GM06990 (cell line): ENCODE measurements around the gene CD63.
A peak's percentile ranks its signal among the peaks of the same experiment; 100 is the strongest.

Experiments used
- DNase-seq: peaks from one replicate; pipeline ENCODE4 v3.0.0-alpha.2; 2011; ENCODE audit not compliant: insufficient read length; ENCODE audit errors: extremely low read depth
- H3K27me3 ChIP-seq: replicated peaks from 2 replicates; pipeline ENCODE4 v1.6.0; 2011; ENCODE audit warnings: low read length; ENCODE audit not compliant: control insufficient read depth, insufficient read depth
- H3K36me3 ChIP-seq: 2 replicates; pipeline ENCODE4 v1.5.1; 2011; ENCODE audit warnings: low read length; ENCODE audit not compliant: control insufficient read depth, insufficient read depth
- H3K4me3 ChIP-seq: replicated peaks from 2 replicates; pipeline ENCODE4 v1.5.1; 2011; ENCODE audit warnings: low read depth, mild to moderate bottlenecking, control low read depth, low read length
- TF ChIP-seq, protein P1 (sequence below): IDR thresholded peaks from 2 replicates; pipeline ENCODE4 v1.5.1; 2011; ENCODE audit warnings: low read length, control low read depth, mild to moderate bottlenecking, inconsistent platforms; ENCODE audit not compliant: insufficient read depth, poor library complexity, severe bottlenecking

CD63 gene

DNA sequence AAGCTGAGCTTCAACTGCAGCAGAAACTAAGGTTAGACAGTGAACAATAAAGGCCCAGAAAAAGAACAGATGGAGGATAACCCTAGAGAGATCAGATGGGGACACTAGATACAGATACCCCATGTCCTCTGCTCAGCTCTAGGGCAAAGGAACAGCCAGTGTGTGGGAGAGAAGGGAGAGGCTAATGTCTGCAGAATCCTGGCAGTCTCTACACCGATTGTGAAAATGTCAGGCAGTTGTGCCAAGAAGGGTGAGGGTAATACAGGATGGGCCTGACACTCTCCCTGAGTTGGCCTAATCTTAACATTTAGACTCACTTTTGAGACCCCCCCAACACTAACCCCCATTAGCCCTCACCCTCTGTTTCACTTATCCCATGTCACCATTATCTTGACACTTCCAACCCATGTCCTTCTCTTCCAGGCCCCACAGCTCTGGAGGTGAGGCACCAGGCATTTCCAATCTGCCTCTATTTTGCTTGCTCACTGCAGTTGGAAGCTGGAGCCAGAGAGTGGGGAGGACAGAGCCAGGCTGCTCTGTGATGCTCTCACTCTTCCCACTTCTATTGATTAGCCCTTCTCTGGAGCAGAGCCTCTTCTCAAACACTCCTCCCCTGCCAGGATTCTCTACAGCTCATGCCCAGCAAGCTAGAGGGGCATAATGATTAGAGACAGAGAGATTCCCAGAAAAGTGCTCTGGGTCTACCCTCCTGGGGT is 16.0 kb downstream of the CD63 start:
- Histone ChIP-seq H3K4me3 (no peak overlapping the region), H3K36me3 (no peaks in the 10 kb centered on the region), H3K27me3 (no peaks in the 10 kb centered on the region; the same call in 1 of the 2 replicates)
- DNase-seq: no peak
- TF ChIP-seq, protein P1, sequence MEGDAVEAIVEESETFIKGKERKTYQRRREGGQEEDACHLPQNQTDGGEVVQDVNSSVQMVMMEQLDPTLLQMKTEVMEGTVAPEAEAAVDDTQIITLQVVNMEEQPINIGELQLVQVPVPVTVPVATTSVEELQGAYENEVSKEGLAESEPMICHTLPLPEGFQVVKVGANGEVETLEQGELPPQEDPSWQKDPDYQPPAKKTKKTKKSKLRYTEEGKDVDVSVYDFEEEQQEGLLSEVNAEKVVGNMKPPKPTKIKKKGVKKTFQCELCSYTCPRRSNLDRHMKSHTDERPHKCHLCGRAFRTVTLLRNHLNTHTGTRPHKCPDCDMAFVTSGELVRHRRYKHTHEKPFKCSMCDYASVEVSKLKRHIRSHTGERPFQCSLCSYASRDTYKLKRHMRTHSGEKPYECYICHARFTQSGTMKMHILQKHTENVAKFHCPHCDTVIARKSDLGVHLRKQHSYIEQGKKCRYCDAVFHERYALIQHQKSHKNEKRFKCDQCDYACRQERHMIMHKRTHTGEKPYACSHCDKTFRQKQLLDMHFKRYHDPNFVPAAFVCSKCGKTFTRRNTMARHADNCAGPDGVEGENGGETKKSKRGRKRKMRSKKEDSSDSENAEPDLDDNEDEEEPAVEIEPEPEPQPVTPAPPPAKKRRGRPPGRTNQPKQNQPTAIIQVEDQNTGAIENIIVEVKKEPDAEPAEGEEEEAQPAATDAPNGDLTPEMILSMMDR: no peak

DNA sequence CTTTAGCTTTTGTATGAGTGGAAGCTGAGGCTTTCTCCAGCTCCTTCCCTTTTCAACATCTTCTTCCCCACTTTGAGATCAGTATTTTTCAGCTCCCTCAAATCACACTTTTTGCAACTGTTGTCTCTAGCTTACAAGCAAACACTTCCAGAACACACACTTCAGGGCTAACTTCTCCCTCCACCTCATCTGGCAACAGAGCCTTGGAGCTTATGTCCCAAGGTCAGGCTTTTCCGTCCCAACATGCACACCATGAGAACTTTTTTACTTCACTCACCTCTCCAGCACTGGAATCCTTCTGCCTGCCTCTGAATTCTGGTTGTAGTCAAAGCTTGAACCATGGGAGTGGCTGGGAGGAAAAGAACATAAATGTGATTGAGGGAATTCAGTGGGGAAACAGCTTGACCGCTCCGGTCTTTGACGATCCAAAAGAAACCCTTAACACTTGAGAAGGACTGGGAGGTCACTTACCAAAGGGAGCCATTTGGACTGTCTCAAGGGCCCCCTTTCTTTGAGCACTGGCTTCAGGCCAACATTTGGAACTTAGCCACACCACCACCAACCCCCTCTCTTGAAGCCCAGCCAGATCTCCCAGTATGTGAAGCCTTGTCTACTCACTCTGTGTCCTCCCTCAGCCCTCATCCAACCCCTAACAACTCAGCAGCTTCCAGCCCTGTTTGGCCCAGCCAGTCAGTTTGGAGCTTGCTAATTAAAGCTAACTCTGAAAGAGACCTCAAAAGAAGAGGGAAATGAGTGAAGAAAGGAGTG is 16.8 kb downstream of the CD63 start:
- no peak for DNase-seq
- TF ChIP-seq, protein P1: no peak

DNA sequence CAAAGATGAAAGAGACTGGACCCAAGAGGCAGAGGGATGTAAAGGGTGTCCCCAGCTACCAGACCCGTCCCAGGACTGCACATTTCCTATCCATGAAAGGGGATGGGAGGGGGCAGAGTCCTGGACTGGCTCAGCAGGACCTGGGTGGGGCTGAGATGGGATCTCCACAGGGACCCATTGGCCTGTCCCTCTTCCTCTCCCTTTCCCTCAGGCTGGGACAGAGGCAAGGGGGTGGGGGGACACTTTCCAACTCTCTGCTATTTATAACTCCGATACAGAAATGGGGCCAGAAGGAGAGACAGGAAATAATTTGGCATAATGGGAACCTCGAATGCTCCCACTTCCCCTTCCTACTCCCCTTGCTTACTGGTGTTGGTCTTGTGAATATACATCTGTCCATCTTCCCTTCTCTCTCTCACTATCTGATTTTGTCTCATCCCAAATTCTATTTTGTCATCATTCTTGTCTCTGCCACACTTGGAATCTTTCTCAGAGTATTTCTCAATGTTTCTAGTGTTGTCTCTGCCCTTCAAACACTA is 20.0 kb downstream of the CD63 start:
- no peaks in the 10 kb centered on the region for H3K36me3 ChIP-seq
- TF ChIP-seq, protein P1: no peak
- no peak for DNase-seq
- H3K4me3 ChIP-seq: no peak overlapping the region
- peaks cover 2% of the 10 kb centered on the region for H3K27me3 ChIP-seq

More for the DNA sequence above, 16.8 kb downstream of the CD63 start:
- peaks cover 2% of the 10 kb centered on the region for H3K27me3 ChIP-seq
- no peaks in the 10 kb centered on the region for H3K36me3 ChIP-seq
- H3K4me3 ChIP-seq: no peak overlapping the region

DNA sequence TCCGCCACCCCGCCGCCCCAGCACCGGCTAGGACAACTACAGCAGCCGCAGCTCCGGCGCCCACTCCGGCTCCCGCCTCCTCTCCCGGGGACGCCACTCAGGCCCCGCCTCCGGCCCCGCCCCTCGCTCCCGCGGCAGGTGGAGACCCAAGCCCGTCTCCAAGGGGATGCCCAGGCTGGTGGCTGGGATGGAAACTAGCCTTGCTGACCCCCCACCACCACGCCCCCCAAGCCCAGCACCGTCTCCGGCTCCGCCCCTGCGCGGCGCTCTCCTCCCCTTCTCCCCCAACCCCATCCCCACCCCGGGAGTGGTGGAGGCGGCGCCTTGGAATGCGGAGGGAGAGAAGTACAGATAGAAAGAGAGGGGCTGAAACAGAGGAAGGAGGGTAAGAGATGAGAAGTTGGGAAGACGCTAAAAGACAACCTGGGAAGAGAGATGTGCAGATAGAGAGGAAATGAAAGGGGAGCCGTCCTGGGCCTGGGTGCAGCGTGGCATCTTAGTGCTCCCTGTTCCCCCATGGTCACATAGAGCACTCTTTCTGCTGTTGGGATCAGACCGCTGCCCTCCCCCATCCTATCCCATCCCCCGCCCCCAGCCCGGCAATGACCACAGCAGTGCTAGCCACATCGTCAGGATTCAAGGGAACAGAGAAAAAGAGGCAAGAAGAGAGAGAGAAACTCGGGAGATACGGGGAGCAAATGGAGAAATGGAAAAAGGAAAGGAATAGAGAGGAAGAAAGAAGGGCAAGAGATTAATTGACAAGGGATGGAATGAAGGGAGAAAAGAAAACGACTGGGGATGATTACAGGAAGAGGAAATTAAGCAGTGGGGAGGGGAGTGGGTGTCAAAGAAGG is 20.7 kb downstream of the CD63 start, which contains the start of gene ITGA7:
TSS of gene ITGA7 (minus strand) at position 64 of the 854 bp plus-strand sequence. CDS start 222 bp downstream, outside the sequence.
- Histone ChIP-seq H3K27me3 (peaks cover 2% of the 10 kb centered on the region), H3K4me3 (peak within 1 kb of the TSS; percentile 59), H3K36me3 (no peaks in the 10 kb centered on the region)
- TF ChIP-seq, protein P1: no peak
- DNase-seq: peak; percentile 37

DNA sequence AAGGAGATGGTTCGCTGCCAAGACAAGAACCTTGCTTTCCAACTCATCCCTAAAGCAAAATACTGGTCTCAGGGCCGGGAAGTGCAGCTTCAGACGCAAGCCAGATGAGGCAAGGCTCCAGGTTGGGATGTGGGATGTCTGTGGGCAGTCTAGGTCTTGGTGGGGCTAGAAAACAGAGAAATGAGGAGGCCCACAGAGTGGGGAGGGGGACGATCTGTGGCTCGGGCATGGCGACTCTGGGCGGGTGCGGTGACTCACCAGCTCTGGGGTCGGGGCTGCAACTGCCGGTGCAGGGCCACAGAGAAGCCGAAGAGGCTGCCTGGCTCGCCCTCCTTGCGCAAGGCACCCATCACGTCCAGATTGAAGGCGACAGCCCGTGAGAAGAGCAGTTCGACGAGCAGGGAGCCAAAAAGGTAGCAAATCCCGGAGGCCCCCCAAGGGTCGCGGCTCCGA is 21.6 kb downstream of the CD63 start:
- TF ChIP-seq, protein P1: no peak
- Histone ChIP-seq H3K36me3 (no peaks in the 10 kb centered on the region), H3K4me3 (peak overlapping the region; percentile 59; the same call in 1 of the 2 replicates), H3K27me3 (peaks cover 2% of the 10 kb centered on the region)
- no peak for DNase-seq
